HG03575 (cell line): ENCODE measurements around the gene PRSS53.

Experiments
- ATAC-seq: cut with Tn5 transposase; IDR thresholded peaks from one replicate; pipeline ENCODE4 v1.9.1; 2021; ENCODE audit not compliant: unreplicated experiment, insufficient number of reproducible peaks, low FRiP score; ENCODE audit errors: extremely low read depth

PRSS53 gene

GRCh38 chr16:31120129-31120528 lies 31.4 kb upstream of the PRSS53 start:
- no peak for ATAC-seq

GRCh38 chr16:31118223-31119155 lies 29.7 kb upstream of the PRSS53 start:
- no peak for ATAC-seq

GRCh38 chr16:31117384-31118222 lies 28.9 kb upstream of the PRSS53 start, which contains the start of gene KAT8:
KAT8 (plus strand) TSS chr16:31117664; CDS start chr16:31117682, 18 bp downstream.
- ATAC-seq = peak; percentile 49

DNA sequence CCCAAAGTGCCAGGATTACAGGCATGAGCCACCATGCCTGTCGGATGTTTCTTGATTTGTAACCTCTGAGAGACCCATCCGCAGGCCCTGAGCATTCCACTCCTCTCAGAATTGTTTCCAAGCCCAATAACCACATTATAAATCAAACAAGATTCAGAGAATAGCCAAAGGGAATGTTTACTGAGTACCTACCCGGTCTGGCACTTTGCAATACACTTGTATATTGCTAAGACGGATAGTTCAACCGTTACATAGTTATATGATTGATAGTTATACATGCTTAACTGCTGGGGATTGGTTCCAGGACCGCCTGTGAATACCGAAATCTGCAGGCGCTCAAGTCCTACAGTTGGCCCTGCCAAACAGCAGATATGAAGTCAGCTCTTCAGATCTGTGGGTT lies 25.7 kb upstream of the PRSS53 start:
- ATAC-seq = no peak

DNA sequence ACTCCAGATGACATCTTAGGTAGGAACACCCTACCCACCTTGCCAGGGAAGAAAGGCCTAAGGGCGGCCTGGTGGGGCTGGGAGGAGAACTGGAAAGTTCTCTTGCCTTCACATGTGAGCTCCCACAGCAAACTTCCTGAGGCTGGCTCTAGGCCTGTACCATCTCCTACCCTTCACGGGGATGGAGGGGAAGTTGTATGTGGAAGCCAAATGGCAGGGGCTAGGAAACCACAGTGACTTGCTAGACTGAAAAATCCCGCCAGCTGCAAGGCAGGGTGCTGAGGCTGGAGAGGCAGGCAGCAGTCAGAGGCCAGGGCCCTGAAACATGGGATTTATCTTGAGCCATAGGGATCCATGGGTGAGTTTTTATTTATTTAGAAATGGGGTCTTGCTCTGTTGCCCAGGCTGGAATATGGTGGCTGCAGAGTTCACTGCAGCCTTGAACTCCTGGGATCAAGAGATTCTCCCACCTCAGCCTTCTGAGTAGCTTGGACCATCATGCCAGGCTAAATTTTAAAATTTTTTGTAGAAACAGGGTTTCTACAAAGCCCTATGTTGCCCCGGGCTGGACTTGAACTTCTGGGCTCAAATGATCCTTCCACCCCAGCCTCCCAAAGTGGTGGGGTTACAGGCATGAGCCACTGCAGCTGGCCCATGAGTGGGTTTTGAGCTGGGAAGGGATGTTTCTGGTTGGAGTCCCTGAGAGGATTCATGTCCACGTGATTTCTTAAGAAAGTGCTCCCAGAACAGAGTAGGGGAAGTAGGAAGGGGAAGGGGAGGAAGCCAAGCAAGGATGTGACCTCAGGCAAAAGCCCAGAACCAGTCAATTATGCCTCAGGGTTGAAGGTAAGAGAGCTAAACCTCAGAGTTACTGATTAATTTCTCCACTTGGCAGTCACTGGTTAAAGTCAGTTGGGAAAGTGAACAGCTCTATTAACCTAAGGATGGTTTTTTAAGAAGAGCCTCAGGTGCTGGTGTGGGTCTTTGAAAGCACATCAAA lies 24.7 kb upstream of the PRSS53 start:
- ATAC-seq = no peak

DNA sequence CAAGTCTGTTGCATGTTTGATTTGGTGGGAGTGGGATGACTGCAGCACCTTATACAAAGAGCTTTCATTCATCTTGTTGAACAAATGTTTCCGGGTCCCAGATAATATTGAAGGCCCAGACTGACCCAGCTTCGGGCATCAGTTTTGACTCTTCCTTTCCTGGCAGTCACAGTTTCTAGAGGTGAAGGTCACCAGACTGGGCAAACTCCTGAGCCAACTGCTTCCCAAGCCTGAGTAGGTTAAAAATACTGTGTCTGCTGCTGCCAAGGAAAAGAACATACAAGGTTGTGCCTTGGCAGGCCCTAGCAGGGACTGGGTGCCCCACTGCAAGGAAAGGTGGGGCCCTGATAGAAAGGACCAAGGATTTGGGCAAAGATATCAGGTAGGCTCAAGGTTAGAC lies 24.0 kb upstream of the PRSS53 start:
- ATAC-seq = no peak

GRCh38 chr16:31111881-31112466 lies 23.2 kb upstream of the PRSS53 start:
- ATAC-seq = no peak

DNA sequence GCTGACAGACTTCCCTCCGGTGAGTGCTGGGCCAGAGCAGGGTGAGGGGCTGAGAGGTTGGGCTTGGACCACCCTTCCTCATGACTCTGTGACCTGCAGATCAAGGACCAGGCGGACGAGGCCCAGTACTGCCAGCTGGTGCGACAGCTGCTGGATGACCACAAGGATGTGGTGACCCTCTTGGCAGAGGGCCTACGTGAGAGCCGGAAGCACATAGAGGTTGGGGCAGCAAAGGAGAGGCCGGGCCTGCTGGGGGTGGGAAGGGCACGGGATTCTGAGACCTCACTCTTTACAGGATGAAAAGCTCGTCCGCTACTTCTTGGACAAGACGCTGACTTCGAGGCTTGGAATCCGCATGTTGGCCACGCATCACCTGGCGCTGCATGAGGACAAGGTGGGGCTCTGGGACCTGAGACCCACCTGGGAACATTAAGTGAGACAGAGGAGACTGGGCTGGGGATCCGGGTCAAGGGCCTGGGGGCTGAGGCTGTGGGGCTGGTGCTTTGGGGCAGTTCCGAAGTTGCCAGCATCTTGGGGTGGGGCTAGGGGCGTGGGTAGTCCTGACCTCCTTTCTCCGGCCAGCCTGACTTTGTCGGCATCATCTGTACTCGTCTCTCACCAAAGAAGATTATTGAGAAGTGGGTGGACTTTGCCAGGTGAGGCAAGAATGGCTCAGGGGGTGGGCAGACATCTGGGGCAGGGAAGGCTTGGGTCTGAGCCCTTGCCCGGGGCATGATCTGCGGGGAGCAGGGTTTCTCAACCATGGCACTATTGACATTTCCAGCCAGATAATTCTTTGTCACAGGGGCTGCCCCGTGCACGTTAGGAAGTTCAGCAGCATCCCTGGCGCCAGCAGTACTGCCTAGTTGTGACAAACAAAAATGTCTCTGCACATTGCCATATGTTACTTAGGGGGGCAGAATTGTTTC lies 21.6 kb upstream of the PRSS53 start:
- no peak for ATAC-seq

GRCh38 chr16:31109622-31110021 lies 20.9 kb upstream of the PRSS53 start:
- ATAC-seq = no peak

DNA sequence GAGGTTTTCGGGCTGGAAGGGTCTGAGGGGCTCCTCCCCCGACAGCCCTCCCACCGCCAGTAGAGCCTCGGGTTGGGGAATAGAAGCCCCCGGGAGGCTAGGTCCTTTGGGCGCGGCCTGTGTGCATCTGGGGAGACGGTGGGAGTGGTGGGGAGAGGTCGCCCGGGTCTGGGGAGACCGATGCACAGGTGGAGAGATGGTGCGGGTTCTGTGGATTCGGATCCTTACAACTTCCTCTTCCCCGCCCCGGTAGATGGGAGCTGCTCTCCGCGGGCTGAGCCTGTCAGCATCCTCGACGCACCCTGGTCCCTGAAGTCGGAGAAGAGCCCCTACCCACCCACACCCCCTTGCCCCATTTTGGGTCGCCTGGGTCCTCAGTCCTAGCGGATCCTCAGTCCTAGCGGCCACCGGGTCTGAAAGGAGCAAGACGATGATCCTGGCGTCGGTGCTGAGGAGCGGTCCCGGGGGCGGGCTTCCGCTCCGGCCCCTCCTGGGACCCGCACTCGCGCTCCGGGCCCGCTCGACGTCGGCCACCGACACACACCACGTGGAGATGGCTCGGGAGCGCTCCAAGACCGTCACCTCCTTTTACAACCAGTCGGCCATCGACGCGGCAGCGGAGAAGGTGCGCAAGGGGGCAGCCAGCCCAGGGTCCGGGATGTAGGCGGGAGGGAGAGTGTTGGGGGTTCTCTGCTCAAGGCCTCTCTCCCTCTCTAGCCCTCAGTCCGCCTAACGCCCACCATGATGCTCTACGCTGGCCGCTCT lies 20.2 kb upstream of the PRSS53 start:
- no peak for ATAC-seq

DNA sequence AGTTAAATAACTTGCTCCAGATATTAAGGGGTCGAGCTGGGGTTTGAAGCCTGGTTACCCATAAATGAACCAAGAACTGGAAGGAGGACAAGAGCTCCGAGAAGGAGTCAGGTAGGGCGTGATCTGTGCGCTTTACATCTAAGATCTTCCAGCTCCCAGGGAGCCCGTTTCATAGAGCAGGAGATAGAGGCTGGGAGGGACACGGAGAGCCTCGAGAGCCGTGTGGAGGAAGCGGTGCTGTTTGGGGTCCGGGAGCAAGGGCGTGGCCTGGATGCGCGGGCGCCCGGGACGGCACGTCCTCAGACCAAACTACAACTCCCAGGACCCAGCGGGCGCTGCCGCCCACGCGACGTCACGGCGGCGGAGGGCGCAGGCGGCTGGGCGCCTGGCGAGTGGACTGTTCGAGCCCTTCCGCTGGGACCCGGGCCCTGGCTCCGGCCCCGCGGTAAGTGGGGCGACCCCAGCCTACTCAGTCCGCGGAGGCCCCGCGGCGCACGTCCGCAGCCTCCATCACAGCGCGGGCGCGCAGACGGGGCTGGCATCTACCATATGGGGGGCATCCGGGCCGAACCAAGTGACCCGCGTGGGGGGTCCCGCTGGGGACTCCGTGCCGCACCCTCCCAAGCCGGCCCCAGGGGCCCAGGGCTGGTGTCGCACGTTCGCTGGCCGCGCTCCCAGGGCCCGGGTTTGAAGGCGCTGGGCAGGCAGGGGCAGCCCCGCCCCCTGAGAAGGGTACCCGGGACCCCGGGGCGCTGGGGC lies 19.5 kb upstream of the PRSS53 start, which contains the start of gene BCKDK:
Gene BCKDK (plus strand): TSS at position 352 of the 759 bp plus-strand sequence. CDS start 838 bp downstream, outside the sequence.
- ATAC-seq = no peak

DNA sequence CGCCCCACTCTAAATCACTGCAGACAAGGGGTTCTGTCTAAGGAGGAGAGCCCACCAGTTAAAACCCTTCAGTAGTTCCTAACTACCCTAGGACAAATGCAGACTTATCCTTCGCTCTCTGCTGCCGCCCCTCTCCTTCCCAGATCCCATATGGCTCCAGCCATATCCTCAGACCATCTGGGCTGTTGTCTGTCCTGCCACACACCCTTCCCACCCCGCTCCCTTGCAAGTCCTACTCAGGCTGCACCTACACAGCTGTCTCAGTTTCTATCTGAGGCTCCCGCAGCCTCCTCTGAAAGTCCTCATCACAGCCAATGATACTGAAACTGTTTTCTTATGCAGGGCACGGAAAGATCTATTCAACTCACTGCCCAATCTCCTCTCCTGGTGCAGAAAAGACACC lies 18.7 kb upstream of the PRSS53 start:
- ATAC-seq = no peak

- no peak for ATAC-seq
These were observed 18.0 kb upstream of the PRSS53 start for GRCh38 chr16:31106509-31107464.

GRCh38 chr16:31105677-31106213 lies 17.0 kb upstream of the PRSS53 start:
- no peak for ATAC-seq
